Bronchial epithelial cell (primary cell): ENCODE results near the gene TCF4. TPM values are rescaled to one million over a fixed set of nuclear protein-coding genes. Genes with fewer than 3 reads are reported as not detected.

ENCODE experiments used
- DNase-seq: peaks from one replicate; pipeline ENCODE4 v3.0.0-alpha.2; 2010; ENCODE audit warnings: low read depth
- FAIRE-seq: peaks from 2 replicates; lab custom pipeline; 2011; peaks lifted over from hg19 to GRCh38; lab: Jason Lieb, UNC
- H3K27me3 ChIP-seq: 2 replicates; pipeline ENCODE4 v1.5.1; 2011; ENCODE audit warnings: low read length; ENCODE audit not compliant: control insufficient read depth, insufficient read depth
- H3K36me3 ChIP-seq: 2 replicates; pipeline ENCODE4 v1.5.1; 2011; ENCODE audit warnings: low read length; ENCODE audit not compliant: control insufficient read depth, insufficient read depth
- H3K4me3 ChIP-seq: 2 replicates; pipeline ENCODE4 v1.5.1; 2011; ENCODE audit warnings: mild to moderate bottlenecking, low read depth, low read length, control low read depth
- total RNA-seq: library from RNA; depleted of rRNA; stranded (reverse); fragments of >200 nt; gene quantifications from 2 replicates; pipeline ENCODE4 v1.2.1, GENCODE V29; 2014
- TF ChIP-seq, protein P1 (sequence below): IDR thresholded peaks from 2 replicates; pipeline ENCODE4 v1.5.1; 2011; ENCODE audit warnings: mild to moderate bottlenecking, moderate library complexity, low read length, control low read depth, inconsistent platforms; ENCODE audit not compliant: insufficient read depth, severe bottlenecking

The TCF4 gene
- total RNA-seq, 1 donor from 2014 or later: 10.0 TPM

DNA sequence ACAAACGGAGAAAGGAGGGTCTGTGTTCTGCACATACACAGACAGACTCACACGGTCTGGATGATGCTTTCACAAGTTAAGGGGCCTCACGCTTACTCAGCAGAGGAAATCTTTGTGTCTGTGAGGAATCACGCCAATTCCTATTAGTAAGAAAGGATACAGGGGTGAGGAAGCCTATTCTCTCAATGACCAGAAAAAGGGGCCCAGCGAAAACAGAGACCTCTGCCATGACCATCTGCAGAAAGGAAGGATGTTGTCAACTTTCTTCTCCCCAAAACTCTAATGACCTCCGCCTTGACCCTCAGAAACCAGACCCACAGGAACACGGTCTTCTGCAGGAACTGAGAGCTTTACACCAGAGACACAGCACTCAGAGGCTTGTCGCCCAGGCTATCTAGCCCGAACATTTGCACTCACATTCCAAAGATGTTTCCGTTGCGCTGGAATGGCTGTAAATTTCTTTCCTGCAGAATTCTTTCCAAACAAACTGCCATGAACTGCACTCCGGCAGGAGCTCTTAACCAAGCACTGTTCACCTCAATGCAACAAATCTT is 186.3 kb downstream of the TCF4 start:
- Histone ChIP-seq H3K4me3 (no peak overlapping the region), H3K27me3 (no peaks in the 10 kb centered on the region), H3K36me3 (no peaks in the 10 kb centered on the region)
- TF ChIP-seq, protein P1, sequence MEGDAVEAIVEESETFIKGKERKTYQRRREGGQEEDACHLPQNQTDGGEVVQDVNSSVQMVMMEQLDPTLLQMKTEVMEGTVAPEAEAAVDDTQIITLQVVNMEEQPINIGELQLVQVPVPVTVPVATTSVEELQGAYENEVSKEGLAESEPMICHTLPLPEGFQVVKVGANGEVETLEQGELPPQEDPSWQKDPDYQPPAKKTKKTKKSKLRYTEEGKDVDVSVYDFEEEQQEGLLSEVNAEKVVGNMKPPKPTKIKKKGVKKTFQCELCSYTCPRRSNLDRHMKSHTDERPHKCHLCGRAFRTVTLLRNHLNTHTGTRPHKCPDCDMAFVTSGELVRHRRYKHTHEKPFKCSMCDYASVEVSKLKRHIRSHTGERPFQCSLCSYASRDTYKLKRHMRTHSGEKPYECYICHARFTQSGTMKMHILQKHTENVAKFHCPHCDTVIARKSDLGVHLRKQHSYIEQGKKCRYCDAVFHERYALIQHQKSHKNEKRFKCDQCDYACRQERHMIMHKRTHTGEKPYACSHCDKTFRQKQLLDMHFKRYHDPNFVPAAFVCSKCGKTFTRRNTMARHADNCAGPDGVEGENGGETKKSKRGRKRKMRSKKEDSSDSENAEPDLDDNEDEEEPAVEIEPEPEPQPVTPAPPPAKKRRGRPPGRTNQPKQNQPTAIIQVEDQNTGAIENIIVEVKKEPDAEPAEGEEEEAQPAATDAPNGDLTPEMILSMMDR: no peak
- DNase-seq (no peak), FAIRE-seq (no peak)

DNA sequence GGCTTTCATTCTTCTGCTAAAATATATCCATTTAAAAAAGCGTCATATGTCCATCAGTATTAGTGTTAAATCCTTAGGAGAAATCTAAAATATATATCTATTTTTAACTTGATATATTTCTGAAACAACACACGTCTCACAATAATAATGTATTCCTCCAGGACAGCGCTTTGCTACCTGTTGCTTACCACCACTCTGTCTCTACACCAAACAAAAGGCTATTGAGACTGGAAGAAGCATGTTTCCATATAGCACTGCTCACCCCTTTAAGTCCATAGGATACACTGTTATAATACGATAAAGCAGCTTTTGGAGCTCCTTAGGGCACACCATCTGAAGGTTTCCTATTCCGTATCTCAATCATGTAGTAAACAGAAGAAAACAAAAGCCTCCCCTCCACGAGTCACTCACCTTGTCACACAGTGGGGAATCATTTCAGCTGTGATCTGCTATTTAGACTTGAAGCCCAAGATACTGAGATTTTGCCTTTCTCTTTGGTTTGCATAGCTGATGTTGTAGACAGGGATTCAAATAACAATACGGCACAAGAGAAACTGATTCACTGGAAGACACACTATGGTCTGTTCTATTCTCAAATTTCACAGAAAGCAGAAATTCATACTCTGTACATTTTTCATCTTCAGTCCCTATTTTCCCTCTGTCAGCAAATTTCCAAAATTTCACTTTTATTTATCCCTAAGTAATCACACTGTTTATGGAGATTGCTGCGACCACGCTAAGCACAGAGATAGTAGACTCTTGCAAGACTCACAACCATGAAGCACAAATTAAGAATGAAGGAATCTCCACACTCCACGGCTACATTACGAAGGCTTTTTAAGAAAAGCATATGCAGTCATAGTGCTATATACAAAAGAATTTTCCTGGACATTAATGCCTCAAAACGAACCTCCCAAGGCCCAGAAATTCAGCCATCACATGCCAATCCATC is 187.1 kb downstream of the TCF4 start:
- Histone ChIP-seq H3K4me3 (no peak overlapping the region), H3K27me3 (no peaks in the 10 kb centered on the region), H3K36me3 (no peaks in the 10 kb centered on the region)
- FAIRE-seq (no peak), DNase-seq (no peak)
- TF ChIP-seq, protein P1: no peak

DNA sequence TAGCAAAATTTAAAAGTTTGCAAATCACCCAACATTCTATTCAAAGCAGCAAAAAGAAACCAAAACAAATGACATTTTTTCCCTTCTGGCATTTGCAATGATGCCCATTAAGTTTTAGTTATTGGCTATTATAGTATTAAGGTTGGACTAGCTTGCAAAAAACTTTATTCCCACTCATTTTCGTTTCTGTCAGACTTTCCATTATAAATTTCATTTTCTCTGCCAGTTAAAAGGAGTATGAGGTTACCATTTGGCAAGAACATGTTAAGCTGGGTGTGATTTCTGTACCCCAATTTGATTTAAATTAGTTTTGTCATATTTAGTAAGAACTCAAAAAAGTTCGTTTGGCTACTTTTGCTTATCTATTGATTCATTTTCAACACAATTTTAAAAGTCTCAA is 187.9 kb downstream of the TCF4 start:
- DNase-seq: no peak
- no peak overlapping the region for H3K4me3 ChIP-seq
- no peaks in the 10 kb centered on the region for H3K36me3 ChIP-seq
- TF ChIP-seq, protein P1: no peak
- no peaks in the 10 kb centered on the region for H3K27me3 ChIP-seq
- FAIRE-seq: no peak

DNA sequence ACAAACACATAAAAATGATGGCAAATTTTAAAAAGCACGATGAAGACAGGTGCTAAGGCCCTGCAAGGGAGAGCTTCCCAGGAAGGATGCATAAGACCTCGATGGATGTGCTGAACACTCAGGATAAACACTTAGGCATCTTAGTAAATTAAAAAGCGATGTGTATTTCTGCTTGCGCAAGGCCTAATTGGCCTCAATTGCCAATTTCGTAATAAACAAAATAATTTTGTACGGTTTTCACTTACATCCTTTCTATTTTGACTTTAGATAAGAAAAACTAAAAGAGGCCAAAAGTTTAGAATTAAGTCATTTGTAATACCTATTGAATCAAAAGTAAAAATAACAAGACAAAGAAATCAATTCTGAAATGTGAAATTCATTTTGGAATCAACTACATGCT is 189.1 kb downstream of the TCF4 start:
- Histone ChIP-seq H3K4me3 (no peak overlapping the region), H3K27me3 (no peaks in the 10 kb centered on the region), H3K36me3 (no peaks in the 10 kb centered on the region)
- FAIRE-seq (no peak), DNase-seq (no peak)
- TF ChIP-seq, protein P1: no peak

DNA sequence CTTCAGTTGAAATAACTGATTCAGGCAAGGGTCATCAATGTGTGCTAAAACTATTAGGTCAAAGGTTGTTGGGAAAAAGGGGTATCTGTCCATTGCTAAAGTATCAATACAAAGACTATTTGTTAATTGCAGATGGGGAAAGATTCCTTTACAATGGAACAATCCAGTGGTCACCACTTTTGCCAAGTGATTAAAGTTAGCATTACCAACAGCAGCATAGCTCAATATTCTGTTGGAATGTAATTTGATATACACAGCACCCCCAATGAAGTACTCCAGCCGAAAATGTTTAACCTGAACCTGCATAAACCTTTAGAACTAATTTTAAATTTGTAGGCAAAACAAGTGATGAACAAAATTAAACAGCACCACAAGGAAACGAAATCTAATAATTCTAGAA is 191.0 kb downstream of the TCF4 start:
- H3K27me3 ChIP-seq: no peaks in the 10 kb centered on the region
- TF ChIP-seq, protein P1: no peak
- DNase-seq: no peak
- no peak for FAIRE-seq
- no peak overlapping the region for H3K4me3 ChIP-seq
- H3K36me3 ChIP-seq: no peaks in the 10 kb centered on the region
